Motor neuron (in vitro differentiated cells): ENCODE results near the gene CNTNAP5. TPM values are rescaled to one million over a fixed set of nuclear protein-coding genes. Genes with fewer than 3 reads are reported as not detected.
A peak's percentile ranks its signal among the peaks of the same experiment; 100 is the strongest.

Source experiments
- ATAC-seq, 8 experiments: fragments of 200-7000 bp; cut with Tn5 transposase; replicated peaks in 6 of 8; 2 replicates each; pipeline ENCODE4 v1.8.0; 2021; ENCODE audit warnings: mild to moderate bottlenecking in 8 of 8, moderate library complexity in 8 of 8
- H3K27ac ChIP-seq, 2 donors: fragments of 250-450 bp; sonication (Bioruptor Pico); 2 replicates each; pipeline ENCODE4 v1.9.0; 2021; ENCODE audit warnings: antibody characterized with exemption in 2 of 2, mild to moderate bottlenecking in 2 of 2, moderate library complexity in 1 of 2
- H3K4me1 ChIP-seq, 2 donors: fragments of 250-450 bp; sonication (Bioruptor Pico); replicated peaks in 1 of 2; 2 replicates each; pipeline ENCODE4 v1.6.1; 2021; ENCODE audit warnings: antibody characterized with exemption in 2 of 2, mild to moderate bottlenecking in 2 of 2, moderate library complexity in 1 of 2
- H3K4me3 ChIP-seq, 5 donors: fragments of 250-450 bp; sonication (Bioruptor Pico); 2 replicates each; pipeline ENCODE4 v1.9.0; 2021; ENCODE audit warnings: antibody characterized with exemption in 5 of 5, mild to moderate bottlenecking in 5 of 5, moderate library complexity in 4 of 5
- WGBS, 10 experiments: fragments of 450-650 bp; shearing (Covaris generic); methylation state at CpG; one replicate each; pipeline ENCODE4 v1.0.0; 2022; 5-methylcytosine and 5-hydroxymethylcytosine counted together
- in situ Hi-C, 9 experiments: fragments of 400-800 bp; cut with MboI; loops; one replicate each; pipeline ENCODE4 v1.15.0; 2021; ENCODE audit warnings: low sequenced_read_pairs in 9 of 9, low pct_unique_long_range_greater_than_20kb in 2 of 9; ENCODE audit not compliant: unreplicated experiment in 9 of 9
- total RNA-seq, 8 experiments: library from RNA; unstranded; fragments of 300-600 nt; gene quantifications; 2 replicates each; pipeline versions ENCODE4 v1.2.3 to v1.2.4, GENCODE V29; 2022

The CNTNAP5 gene
- total RNA-seq, result 10 to 100 TPM in 2 of 8 experiments, 1 to 10 TPM in 3, under 1 TPM in 1, not detected in 2; 0.28 to 12.6 (median 8.7) TPM

DNA sequence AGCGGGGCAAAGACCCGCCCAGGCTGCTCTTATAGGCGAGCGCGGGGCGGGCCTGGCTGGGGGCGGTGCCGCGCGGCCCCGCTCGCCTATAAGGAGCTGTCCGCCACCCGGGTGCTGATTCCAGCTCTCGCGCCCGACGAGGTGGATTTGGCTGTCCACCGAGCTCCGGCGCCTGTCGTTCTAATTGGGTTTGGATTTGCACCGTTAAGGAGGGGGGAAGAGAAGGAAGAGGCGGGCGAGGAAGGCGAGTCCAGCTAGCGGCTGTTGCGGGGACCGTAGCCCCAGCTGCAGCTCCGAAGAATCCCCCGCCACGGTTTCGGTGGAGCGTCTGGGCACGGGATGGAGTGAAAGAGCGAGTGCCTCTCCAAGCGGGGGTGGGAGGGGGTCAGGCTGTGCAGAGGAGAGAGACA, at the start of gene CNTNAP5:
TSS of gene CNTNAP5 (plus strand) at position 117 of the 410 bp plus-strand sequence. CDS start 364 bp downstream, outside the sequence.
- in situ Hi-C loops, result no loop called here
- 0% methylated on average over 1 to 7 of the region's 37 CpGs; no CpG with 5 or more reads in 7 of the 10 experiments for WGBS, 10 experiments
- ATAC-seq, result peak; percentile 58 to 95 (median 90)

DNA sequence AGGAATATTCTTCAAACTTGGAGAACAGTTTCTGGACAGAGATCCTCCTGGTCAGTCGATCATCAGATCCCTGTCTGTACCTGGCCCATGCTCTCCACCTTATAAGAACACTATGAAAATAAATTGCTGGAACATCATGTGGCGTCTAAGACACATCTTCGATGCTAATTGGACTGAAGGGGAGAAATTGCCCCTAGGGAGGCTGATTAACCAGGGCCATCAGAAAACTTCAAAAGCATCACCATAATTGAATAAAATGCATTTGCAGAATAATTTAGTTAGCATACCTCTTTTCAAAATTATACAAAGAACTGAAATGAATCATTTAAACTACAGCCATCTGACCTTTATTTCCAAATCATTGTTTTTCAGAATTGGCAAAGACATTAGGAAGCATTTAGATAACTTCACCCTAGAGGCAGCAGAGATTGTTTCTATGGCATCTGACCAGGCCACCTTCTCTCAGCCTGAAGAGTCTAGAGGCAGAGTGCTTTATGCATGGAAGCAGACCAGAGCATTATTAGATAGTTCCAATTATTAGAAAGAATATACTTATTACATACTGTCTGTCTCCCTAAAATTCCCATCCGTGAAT, 48.9 kb upstream of the CNTNAP5 start:
- in situ Hi-C loops, result no loop called here
- ATAC-seq, result peak in 2 of 8 experiments; percentile 53 to 75
- 7 to 96% (median 72%) methylated on average over 1 to 4 of the region's 4 CpGs for WGBS, 10 experiments

More for the DNA sequence above, at the start of gene CNTNAP5:
- H3K4me1 ChIP-seq, result peaks cover 0 to 10% of the 10 kb centered on the region in 2 donors
- H3K27ac ChIP-seq, result no peak within 1 kb of the TSS
- peak within 1 kb of the TSS; percentile 38 to 73 (median 44) for H3K4me3 ChIP-seq

DNA sequence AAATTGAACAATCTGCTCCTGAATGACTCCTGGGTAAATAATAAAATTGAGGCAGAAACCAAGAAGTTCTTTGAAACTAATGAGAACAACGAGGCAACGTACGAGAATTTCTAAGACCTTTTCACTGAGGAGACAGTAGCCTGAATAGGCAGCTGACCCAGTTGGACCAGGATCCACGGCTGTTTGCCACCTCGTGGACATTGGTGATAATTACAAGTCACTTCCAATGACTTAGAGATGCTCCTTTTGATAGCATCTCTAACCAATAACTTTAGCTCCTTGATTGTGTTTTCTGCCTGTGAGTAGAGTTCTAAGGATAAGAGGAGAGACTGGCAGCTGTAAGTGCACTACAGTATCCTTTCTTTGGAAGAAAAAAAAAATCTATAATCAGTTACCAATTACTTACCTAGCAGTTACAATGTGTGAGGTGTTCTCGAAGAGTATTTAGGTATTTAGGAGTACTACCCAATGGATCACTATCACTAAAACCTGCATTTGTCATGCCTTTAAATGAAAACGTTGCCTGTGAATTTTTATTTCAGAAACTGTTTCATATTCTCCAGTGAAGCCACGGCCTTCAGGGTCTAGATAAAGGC, 31.3 kb upstream of the CNTNAP5 start:
- WGBS, 10 experiments, result 4 to 80% (median 37%) methylated on average over 2 to 8 of the region's 8 CpGs
- Histone ChIP-seq H3K27ac (no peak overlapping the region), H3K4me3 (no peak overlapping the region), H3K4me1 (no peaks in the 10 kb centered on the region)
- in situ Hi-C loops, result no loop called here
- peak in 3 of 8 experiments; percentile 80 to 81 (median 81) for ATAC-seq

More for the DNA sequence above, 48.9 kb upstream of the CNTNAP5 start:
- Histone ChIP-seq H3K27ac (no peak overlapping the region), H3K4me1 (no peaks in the 10 kb centered on the region), H3K4me3 (no peak overlapping the region)

DNA sequence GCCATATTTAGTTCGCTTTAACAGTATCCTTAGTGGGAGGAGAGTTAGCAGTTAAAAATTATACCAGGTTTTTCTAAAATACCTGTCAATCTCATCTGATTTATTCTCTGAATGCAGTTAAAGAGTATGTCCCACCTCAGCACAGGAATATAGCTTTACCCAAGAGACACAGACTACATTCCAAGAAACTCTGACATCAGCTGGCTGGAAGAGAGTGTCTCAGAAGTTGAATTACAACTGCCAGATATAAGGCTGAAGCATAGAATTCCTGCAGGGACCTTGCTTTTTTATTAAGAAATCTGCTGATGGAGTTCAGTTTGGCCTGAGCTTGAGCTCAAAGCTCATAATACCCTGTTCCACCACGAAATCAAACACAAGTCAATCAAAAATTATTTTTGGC, 25.4 kb upstream of the CNTNAP5 start:
- in situ Hi-C loops, result no loop called here
- H3K27ac ChIP-seq, result no peak overlapping the region
- peaks cover 0 to 16% of the 10 kb centered on the region in 2 donors for H3K4me1 ChIP-seq
- WGBS, 10 experiments, result 0 to 79% (median 24%) methylated on average over 1 to 2 of the region's 2 CpGs; no CpG with 5 or more reads in 2 of the 10 experiments
- no peak for ATAC-seq
- no peak overlapping the region for H3K4me3 ChIP-seq

DNA sequence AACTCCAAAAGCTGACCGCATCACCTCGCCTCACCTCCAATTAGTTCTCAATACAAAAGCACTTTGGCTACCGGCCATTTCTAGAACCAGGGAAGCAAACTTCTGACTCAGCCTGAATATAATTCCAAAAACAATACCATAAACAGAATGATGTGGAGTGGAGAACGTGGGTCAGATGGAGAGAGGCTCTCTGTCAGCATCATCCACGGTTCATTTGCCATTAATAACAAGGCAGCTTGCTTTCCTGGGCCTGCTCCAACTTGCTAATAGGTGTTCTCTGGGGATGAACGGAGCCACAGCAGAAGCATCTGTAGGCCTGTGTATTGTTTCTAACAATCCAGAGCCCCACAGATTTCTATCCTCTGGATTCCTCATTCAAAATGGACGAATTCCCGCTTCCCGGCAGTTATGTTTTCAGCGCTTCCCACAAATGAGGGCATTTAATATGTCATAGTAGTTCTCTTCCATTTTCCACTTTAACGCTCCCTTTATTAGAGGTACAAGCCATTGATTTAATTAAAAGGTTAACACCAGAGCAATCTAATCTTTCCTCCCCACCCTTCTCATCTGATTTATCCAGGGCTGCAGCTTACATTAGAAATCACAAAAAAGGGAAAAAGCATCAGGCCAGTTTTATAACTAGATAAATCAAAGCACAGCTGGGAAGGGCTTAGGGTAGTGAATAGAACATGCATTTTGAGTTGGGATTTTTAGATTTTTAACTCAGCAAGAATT, 23.2 kb upstream of the CNTNAP5 start:
- Histone ChIP-seq H3K27ac (peak overlapping the region in 1 of 2 donors; percentile 8), H3K4me1 (peaks cover 0 to 16% of the 10 kb centered on the region in 2 donors), H3K4me3 (no peak overlapping the region)
- ATAC-seq, result peak in 5 of 8 experiments; percentile 66 to 97 (median 95)
- WGBS, 10 experiments, result 10 to 83% (median 53%) methylated on average over 1 to 10 of the region's 11 CpGs; no CpG with 5 or more reads in 1 of the 10 experiments
- in situ Hi-C loops, result no loop called here

DNA sequence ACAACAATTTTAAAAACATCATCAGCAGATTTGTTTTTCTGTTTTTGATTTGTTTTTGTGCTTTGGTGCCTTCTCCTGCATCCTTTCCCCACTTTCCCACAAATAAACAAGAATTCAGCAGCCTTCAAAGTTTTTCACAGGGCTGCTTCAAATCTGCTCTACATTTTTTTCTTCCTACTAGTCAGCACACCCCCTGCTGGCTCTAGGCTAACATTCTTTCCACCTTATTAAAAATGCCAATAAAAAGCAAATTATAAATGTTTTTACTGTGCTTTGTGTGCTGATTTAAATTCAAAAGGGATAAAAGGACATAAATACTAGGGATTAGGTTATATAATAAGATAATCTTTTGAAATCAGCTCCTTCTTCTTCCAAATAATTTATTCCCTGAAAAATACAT, 6.2 kb upstream of the CNTNAP5 start:
- ATAC-seq, result no peak
- in situ Hi-C loops, result no loop called here
- Histone ChIP-seq H3K4me3 (no peak overlapping the region), H3K4me1 (peaks cover 0 to 6% of the 10 kb centered on the region in 2 donors), H3K27ac (no peak overlapping the region)

DNA sequence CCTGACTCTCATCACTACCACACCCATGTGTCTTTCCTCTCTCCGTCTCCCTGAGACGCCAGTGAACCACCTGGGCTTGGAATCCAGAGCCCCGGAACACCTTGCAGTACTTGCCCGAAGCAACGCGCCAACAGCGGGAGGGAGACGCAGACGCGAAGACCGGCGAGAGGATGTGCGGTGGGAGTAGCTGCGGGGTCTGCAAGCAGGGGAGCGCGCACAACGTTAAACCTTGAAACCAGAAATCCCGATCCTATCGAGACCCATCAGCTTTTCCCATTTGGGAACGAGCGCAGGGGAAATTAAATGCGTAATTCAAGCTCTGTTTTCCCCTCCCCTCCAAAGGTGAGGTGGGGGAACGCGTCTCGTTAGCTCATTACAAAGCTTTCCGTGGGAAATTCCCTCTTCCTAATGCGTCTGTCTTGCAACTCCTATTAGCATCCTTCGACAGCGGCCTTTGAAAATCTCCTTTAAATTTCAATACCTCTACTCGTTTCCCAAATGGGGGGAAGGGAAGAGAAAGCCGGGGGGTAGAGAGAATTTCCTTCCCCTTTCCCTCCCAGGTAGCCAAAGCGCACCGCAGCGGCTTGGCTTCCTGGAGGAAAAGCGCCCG, 421 bp upstream of the CNTNAP5 start:
- H3K4me3 ChIP-seq, result peak overlapping the region; percentile 38 to 73 (median 44)
- no peak overlapping the region for H3K27ac ChIP-seq
- 0 to 28% (median 4%) methylated on average over 6 to 24 of the region's 36 CpGs; no CpG with 5 or more reads in 2 of the 10 experiments for WGBS, 10 experiments
- in situ Hi-C loops, result no loop called here
- peak in 5 of 8 experiments; percentile 20 to 41 (median 24) for ATAC-seq
- peaks cover 0 to 10% of the 10 kb centered on the region in 2 donors for H3K4me1 ChIP-seq

DNA sequence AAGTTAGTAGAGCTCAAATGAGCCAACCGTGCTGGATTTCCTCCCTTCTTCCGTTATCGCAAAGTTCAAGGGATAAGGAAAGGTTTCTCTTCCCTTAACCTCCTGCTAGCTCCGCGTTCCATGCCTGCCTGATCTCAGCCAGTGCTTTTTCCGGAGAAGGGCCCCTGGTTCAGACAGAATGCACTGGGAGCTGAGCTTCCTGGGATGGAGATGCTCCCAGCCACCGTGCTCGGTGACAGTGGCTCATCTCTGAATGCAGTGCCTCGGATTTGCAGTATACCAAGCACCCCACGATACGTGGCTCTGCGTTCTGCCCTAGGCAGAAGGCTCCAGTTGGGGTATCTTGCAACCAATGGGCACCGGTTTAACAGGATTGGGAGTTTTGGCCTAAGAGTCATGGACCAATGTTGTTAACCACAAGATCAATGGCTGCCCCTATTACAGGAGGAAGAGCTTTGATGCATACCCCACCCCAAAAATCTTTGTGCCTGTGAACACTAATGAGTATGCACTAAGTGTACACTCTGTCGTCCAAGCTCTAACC, 876 bp downstream of the CNTNAP5 start:
- in situ Hi-C loops, result no loop called here
- H3K4me1 ChIP-seq, result peaks cover 0 to 10% of the 10 kb centered on the region in 2 donors
- no peak for ATAC-seq
- peak overlapping the region; percentile 38 to 73 (median 44) for H3K4me3 ChIP-seq
- no peak overlapping the region for H3K27ac ChIP-seq
- 6 to 87% (median 24%) methylated on average over 1 to 8 of the region's 14 CpGs; no CpG with 5 or more reads in 1 of the 10 experiments for WGBS, 10 experiments

DNA sequence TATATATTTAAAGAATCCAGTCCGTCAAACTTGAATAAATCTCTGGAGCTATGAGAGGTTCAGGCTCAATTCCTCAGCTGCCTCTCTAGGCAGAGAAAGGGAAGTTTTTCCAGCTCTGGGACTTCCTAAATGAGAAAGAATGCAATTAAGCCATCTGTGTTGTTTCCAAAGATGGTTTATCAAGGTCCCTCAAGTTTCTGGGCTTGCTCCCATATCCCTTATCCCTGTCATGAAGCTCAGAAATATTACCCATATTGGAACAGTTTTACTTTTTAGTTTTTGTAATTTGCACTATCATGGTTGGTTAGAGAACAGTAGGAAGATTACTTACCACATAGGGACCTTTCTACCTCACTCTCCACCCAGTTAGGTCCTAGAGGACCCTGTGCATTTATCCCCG, 1.4 kb downstream of the CNTNAP5 start:
- ATAC-seq, result peak in 1 of 8 experiments; percentile 4
- 0 to 100% (median 68%) methylated on average over 1 to 2 of the region's 2 CpGs; no CpG with 5 or more reads in 4 of the 10 experiments for WGBS, 10 experiments
- H3K4me3 ChIP-seq, result peak overlapping the region; percentile 38 to 73 (median 44)
- peaks cover 0 to 9% of the 10 kb centered on the region in 2 donors for H3K4me1 ChIP-seq
- no peak overlapping the region for H3K27ac ChIP-seq
- in situ Hi-C loops, result no loop called here

DNA sequence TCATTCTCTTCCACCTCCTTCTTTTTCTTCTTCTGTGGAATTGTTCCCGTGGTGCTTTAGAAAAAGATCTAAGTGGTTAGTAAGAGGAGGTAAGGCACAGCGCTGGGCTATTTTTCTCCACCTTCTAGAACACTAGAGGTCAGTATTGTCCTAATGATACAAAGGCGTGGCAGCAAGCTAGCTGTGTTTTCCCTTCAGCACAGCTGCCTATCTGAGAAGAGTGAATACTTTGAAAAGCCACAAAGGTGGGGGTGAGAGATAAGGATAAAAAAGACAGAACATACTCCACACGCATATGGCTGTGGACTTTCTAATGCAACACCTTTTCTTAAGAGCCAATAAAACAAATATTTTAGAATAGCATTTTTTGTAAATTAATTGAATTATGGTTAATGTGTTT, 2.1 kb downstream of the CNTNAP5 start:
- peaks cover 0 to 7% of the 10 kb centered on the region in 2 donors for H3K4me1 ChIP-seq
- ATAC-seq, result peak; percentile 70 to 96 (median 79)
- peak overlapping the region; percentile 38 to 73 (median 44) for H3K4me3 ChIP-seq
- in situ Hi-C loops, result no loop called here
- 0 to 5% (median 0%) methylated on average over 1 to 4 of the region's 4 CpGs; no CpG with 5 or more reads in 1 of the 10 experiments for WGBS, 10 experiments
- no peak overlapping the region for H3K27ac ChIP-seq

DNA sequence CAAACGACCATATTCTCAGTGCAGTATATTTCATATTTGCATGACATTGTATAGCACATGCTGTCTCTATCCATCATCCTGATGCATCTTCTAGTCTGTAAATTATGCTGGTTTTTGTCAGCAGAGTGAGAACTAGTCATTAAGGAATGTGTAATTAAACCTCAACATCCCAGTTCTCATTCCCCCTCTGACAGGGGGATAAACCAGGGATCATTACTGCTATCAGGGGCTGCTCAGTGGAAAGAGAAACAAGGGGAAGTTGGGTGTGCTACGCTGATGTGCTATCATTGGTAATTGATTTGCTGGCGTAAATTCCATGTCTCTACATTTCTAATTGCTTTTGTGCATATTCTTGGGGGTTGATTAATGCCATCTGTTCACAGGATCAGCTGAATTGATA, 7.7 kb downstream of the CNTNAP5 start:
- WGBS, 10 experiments, result 0 to 68% (median 47%) methylated on average over 1 to 3 of the region's 3 CpGs; no CpG with 5 or more reads in 1 of the 10 experiments
- in situ Hi-C loops, result no loop called here
- peak in 4 of 8 experiments; percentile 40 to 90 (median 72) for ATAC-seq
- no peak overlapping the region for H3K4me3 ChIP-seq
- H3K27ac ChIP-seq, result no peak overlapping the region
- H3K4me1 ChIP-seq, result peaks cover 0 to 21% of the 10 kb centered on the region in 2 donors

DNA sequence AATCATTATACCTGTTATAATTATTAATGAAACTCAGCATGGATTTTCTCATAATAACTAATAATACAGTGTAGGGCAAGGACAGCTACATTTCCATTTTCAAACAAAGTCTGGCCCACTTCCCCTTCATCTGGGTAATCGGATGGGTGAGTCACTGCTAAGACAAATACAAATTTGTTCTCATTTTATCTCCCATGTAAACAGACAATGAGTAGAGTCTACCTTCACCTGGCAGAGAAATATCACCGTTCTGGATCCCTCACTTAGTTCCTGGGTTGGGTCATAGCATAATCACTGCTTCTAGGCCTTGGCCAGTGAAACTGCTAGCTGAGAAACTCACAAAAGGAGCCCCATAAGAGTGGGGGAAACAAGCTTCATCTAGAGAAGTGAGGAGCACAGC, 9.2 kb downstream of the CNTNAP5 start:
- no peak for ATAC-seq
- no peak overlapping the region for H3K27ac ChIP-seq
- no peak overlapping the region for H3K4me3 ChIP-seq
- peaks cover 0 to 26% of the 10 kb centered on the region in 2 donors for H3K4me1 ChIP-seq
- 0 to 92% (median 75%) methylated on average over 1 to 2 of the region's 2 CpGs; no CpG with 5 or more reads in 3 of the 10 experiments for WGBS, 10 experiments
- in situ Hi-C loops, result no loop called here
